ENCODE measurements around the gene KIF5C. TPM values are rescaled to one million over a fixed set of nuclear protein-coding genes. Genes with fewer than 3 reads are reported as not detected.

Gene KIF5C
- total RNA-seq, 2 experiments from 2014 or later = 10.2 to 11.1 TPM

GRCh38 chr2:148918554-148918953 is 43.5 kb downstream of the KIF5C start:
- DNase-seq (no peak), ATAC-seq (no peak)
- H3K36me3 Mint-ChIP-seq (ENCODE audit: low read depth) = no peaks in the 10 kb centered on the region
- H3K9me3 Mint-ChIP-seq = peaks cover 8% of the 10 kb centered on the region
- peaks cover 9% of the 10 kb centered on the region for H3K4me1 Mint-ChIP-seq (ENCODE audit: low read depth)
- ChIA-PET POLR2A (no interaction called here), CTCF (no interaction called here)
- no peaks in the 10 kb centered on the region for H3K27me3 Mint-ChIP-seq
- no peak overlapping the region for H3K27ac Mint-ChIP-seq
- intact Hi-C loops (cut with micrococcal nuclease) = no loop called here
- H3K4me3 Mint-ChIP-seq = no peak overlapping the region
- no peak for TF ChIP-seq CTCF (IDR thresholded peaks at IDR 0.05)

GRCh38 chr2:148920559-148920958 is 45.5 kb downstream of the KIF5C start:
- no peak for TF ChIP-seq CTCF (IDR thresholded peaks at IDR 0.05)
- ChIA-PET POLR2A (no interaction called here), CTCF (interaction anchor here (1.0 kb wide), 1 partner anchor 12 kb away, joined by 3 read pairs; no protein-coding TSS in a partner anchor)
- Mint-ChIP-seq H3K27ac (no peak overlapping the region), H3K9me3 (peaks cover 8% of the 10 kb centered on the region), H3K36me3 (ENCODE audit: low read depth) (no peaks in the 10 kb centered on the region), H3K4me3 (no peak overlapping the region), H3K27me3 (no peaks in the 10 kb centered on the region), H3K4me1 (ENCODE audit: low read depth) (peaks cover 9% of the 10 kb centered on the region)
- DNase-seq (no peak), ATAC-seq (no peak)
- intact Hi-C loops (cut with micrococcal nuclease) = no loop called here

GRCh38 chr2:148922062-148922461 is 47.0 kb downstream of the KIF5C start:
- peaks cover 4% of the 10 kb centered on the region for H3K36me3 Mint-ChIP-seq (ENCODE audit: low read depth)
- peaks cover 8% of the 10 kb centered on the region for H3K9me3 Mint-ChIP-seq
- intact Hi-C loops (cut with micrococcal nuclease) = no loop called here
- DNase-seq (no peak), ATAC-seq (no peak)
- POLR2A ChIA-PET = no interaction called here
- peaks cover 19% of the 10 kb centered on the region for H3K4me1 Mint-ChIP-seq (ENCODE audit: low read depth)
- CTCF ChIA-PET = interaction anchor here (1.3 to 1.7 kb wide), 2 partner anchors 13 to 95 kb away, joined by 3 to 4 read pairs; no protein-coding TSS in a partner anchor
- no peak overlapping the region for H3K27ac Mint-ChIP-seq
- H3K4me3 Mint-ChIP-seq = no peak overlapping the region
- no peak for TF ChIP-seq CTCF (IDR thresholded peaks at IDR 0.05)
- no peaks in the 10 kb centered on the region for H3K27me3 Mint-ChIP-seq

GRCh38 chr2:148922776-148923475 is 47.9 kb downstream of the KIF5C start:
- Mint-ChIP-seq H3K27me3 (no peaks in the 10 kb centered on the region), H3K36me3 (ENCODE audit: low read depth) (peaks cover 4% of the 10 kb centered on the region), H3K4me3 (no peak overlapping the region), H3K9me3 (peaks cover 8% of the 10 kb centered on the region), H3K4me1 (ENCODE audit: low read depth) (peaks cover 15% of the 10 kb centered on the region), H3K27ac (no peak overlapping the region)
- DNase-seq = no peak
- ATAC-seq = no peak
- POLR2A ChIA-PET = no interaction called here
- no peak for TF ChIP-seq CTCF (IDR thresholded peaks at IDR 0.05)
- intact Hi-C loops (cut with micrococcal nuclease) = no loop called here
- CTCF ChIA-PET = interaction anchor here (1.3 to 1.7 kb wide), 2 partner anchors 14 to 94 kb away, joined by 3 to 4 read pairs; no protein-coding TSS in a partner anchor

GRCh38 chr2:148924514-148925178 is 49.6 kb downstream of the KIF5C start:
- ATAC-seq = no peak
- CTCF ChIA-PET = interaction anchor here (0.7 to 1.0 kb wide), 2 partner anchors 15 to 474 kb away, joined by 3 read pairs; no protein-coding TSS in a partner anchor
- Mint-ChIP-seq H3K9me3 (no peaks in the 10 kb centered on the region), H3K27me3 (no peaks in the 10 kb centered on the region), H3K27ac (no peak overlapping the region), H3K4me1 (ENCODE audit: low read depth) (peaks cover 15% of the 10 kb centered on the region), H3K4me3 (no peak overlapping the region), H3K36me3 (ENCODE audit: low read depth) (peaks cover 4% of the 10 kb centered on the region)
- DNase-seq = no peak
- no peak for TF ChIP-seq CTCF (IDR thresholded peaks at IDR 0.05)
- intact Hi-C loops (cut with micrococcal nuclease) = no loop called here
- POLR2A ChIA-PET = no interaction called here

Measured in activated CD8-positive, alpha-beta T cell treated with anti-CD3 and anti-CD28 coated beads for 36 hours (primary cell).